Liver (tissue), 9 donors: ENCODE data around the gene TMEM61. TPM values are rescaled to one million over a fixed set of nuclear protein-coding genes. Genes with fewer than 3 reads are reported as not detected.

Source experiments
- DNase-seq: peaks from one replicate; pipeline ENCODE4 v3.0.0-alpha.2; 2017; ENCODE audit warnings: low spot score
- H3K27ac ChIP-seq, 2 donors: one replicate each; pipeline ENCODE4 v1.7.0; 2013; ENCODE audit warnings: inconsistent platforms in 2 of 2, low read length in 2 of 2, control low read depth in 1 of 2, low read depth in 1 of 2, mild to moderate bottlenecking in 1 of 2
- H3K27me3 ChIP-seq, 4 donors: one replicate each; pipeline versions ENCODE4 v1.6.1 to v1.7.0; 2013; ENCODE audit warnings: low read length in 3 of 4, inconsistent platforms in 1 of 4, mild to moderate bottlenecking in 1 of 4, moderate library complexity in 1 of 4; ENCODE audit not compliant: control insufficient read depth in 4 of 4, insufficient read depth in 4 of 4
- H3K36me3 ChIP-seq, 4 donors: one replicate each; pipeline versions ENCODE4 v1.6.1 to v1.7.0; 2013; ENCODE audit warnings: low read length in 3 of 4, mild to moderate bottlenecking in 3 of 4, low read depth in 1 of 4, moderate library complexity in 1 of 4; ENCODE audit not compliant: control insufficient read depth in 4 of 4, insufficient read depth in 3 of 4
- H3K4me1 ChIP-seq, 4 donors: one replicate each; pipeline versions ENCODE4 v1.6.1 to v1.7.0; 2013; ENCODE audit warnings: low read length in 3 of 4, mild to moderate bottlenecking in 3 of 4, moderate library complexity in 1 of 4; ENCODE audit not compliant: control insufficient read depth in 4 of 4, insufficient read depth in 4 of 4
- H3K4me3 ChIP-seq, 3 donors: one replicate each; pipeline versions ENCODE4 v1.6.1 to v1.7.0; 2013; ENCODE audit warnings: low read length in 3 of 3, control low read depth in 1 of 3, low read depth in 1 of 3, mild to moderate bottlenecking in 1 of 3
- H3K9ac ChIP-seq, 2 donors: one replicate each; pipeline ENCODE4 v1.7.0; 2013; ENCODE audit warnings: low read length in 2 of 2, mild to moderate bottlenecking in 2 of 2, moderate library complexity in 2 of 2, control low read depth in 1 of 2, low read depth in 1 of 2
- H3K9me3 ChIP-seq, 4 donors: one replicate each; pipeline versions ENCODE4 v1.6.1 to v1.7.0; 2013; ENCODE audit warnings: low read length in 3 of 4; ENCODE audit not compliant: control insufficient read depth in 4 of 4
- ATF3 ChIP-seq: IDR thresholded peaks from 2 replicates; pipeline ENCODE4 v1.6.1; 2016; ENCODE audit warnings: antibody characterized with exemption
- EGR1 ChIP-seq, 2 donors: IDR thresholded peaks; 2 replicates each; pipeline ENCODE4 v1.6.1; 2016 to 2018; ENCODE audit warnings: antibody characterized with exemption in 2 of 2, low read depth in 2 of 2
- FOXA1 ChIP-seq: IDR thresholded peaks from 2 replicates; pipeline ENCODE4 v1.6.1; 2016; ENCODE audit warnings: antibody characterized with exemption
- FOXA2 ChIP-seq: IDR thresholded peaks from 2 replicates; pipeline ENCODE4 v1.6.1; 2016; ENCODE audit warnings: antibody characterized with exemption
- GABPA ChIP-seq, 2 donors: IDR thresholded peaks in 1 of 2; conservative IDR thresholded peaks in 1 of 2; 2 replicates each; pipeline ENCODE4 v1.6.1; 2016; ENCODE audit warnings: antibody characterized with exemption in 2 of 2, mild to moderate bottlenecking in 1 of 2, moderate library complexity in 1 of 2
- HNF4A ChIP-seq, 2 donors: conservative IDR thresholded peaks; 2 replicates each; pipeline ENCODE4 v1.6.1; 2016; ENCODE audit warnings: antibody characterized with exemption in 2 of 2, mild to moderate bottlenecking in 2 of 2
- JUND ChIP-seq, 2 donors: IDR thresholded peaks; 2 replicates each; pipeline ENCODE4 v1.6.1; 2016; ENCODE audit warnings: antibody characterized with exemption in 2 of 2
- MAX ChIP-seq: IDR thresholded peaks from 2 replicates; pipeline ENCODE4 v1.6.1; 2016; ENCODE audit warnings: antibody characterized with exemption
- NR2F2 ChIP-seq: IDR thresholded peaks from 2 replicates; pipeline ENCODE4 v1.6.1; 2016; ENCODE audit warnings: antibody characterized with exemption
- RAD21 ChIP-seq, 2 donors: IDR thresholded peaks; 2 replicates each; pipeline ENCODE4 v1.6.1; 2016; ENCODE audit warnings: antibody characterized with exemption in 2 of 2, mild to moderate bottlenecking in 2 of 2
- RXRA ChIP-seq, 2 donors: IDR thresholded peaks; 2 replicates each; pipeline ENCODE4 v1.6.1; 2017 to 2018; ENCODE audit warnings: antibody characterized with exemption in 2 of 2, mild to moderate bottlenecking in 1 of 2
- SP1 ChIP-seq: IDR thresholded peaks from 2 replicates; pipeline ENCODE4 v1.6.1; 2018; ENCODE audit warnings: antibody characterized with exemption, mild to moderate bottlenecking
- TAF1 ChIP-seq: conservative IDR thresholded peaks from 2 replicates; pipeline ENCODE4 v1.6.1; 2016; ENCODE audit warnings: antibody characterized with exemption, mild to moderate bottlenecking
- YY1 ChIP-seq: IDR thresholded peaks from 2 replicates; pipeline ENCODE4 v1.6.1; 2016; ENCODE audit warnings: antibody characterized with exemption, mild to moderate bottlenecking
- WGBS: extraction: QIAGEN DNeasy Blood & Tissue Kit; methylation state at CpG from one replicate; pipeline ENCODE4 v1.1.7; 2013; 5-methylcytosine and 5-hydroxymethylcytosine counted together
- polyA plus RNA-seq, 2 donors: library from polyadenylated mRNA; stranded (reverse) in 1 of 2; unstranded in 1 of 2; fragments of 200-250 nt in 1 of 2; fragments of >200 nt in 1 of 2; fragmentation: Nextera tagmentation in 1 of 2; extraction: Ambion mirVana in 1 of 2; gene quantifications; one replicate each; pipeline versions ENCODE4 v1.2.1 to v1.2.3, GENCODE V29; 2013 to 2015
- total RNA-seq, 2 donors: library from RNA; depleted of rRNA; stranded (reverse); fragments of >200 nt; gene quantifications; one replicate each; pipeline ENCODE4 v1.2.3, GENCODE V29; 2014
- TF ChIP-seq, protein P1 (sequence below): fragments of 150-350 bp; IDR thresholded peaks from 2 replicates; pipeline ENCODE4 v1.5.1; 2017; ENCODE audit warnings: improper control_type of control experiment, low read depth, low read length; ENCODE audit not compliant: missing input control
- TF ChIP-seq, protein P2 (sequence below): IDR thresholded peaks from 2 replicates; pipeline ENCODE4 v1.6.1; 2016; ENCODE audit warnings: antibody characterized with exemption
- donor health status: healthy.
- donor health status: healthy.
- donor health status: healthy.
- donor health status: healthy.
- donor health status: healthy.

The TMEM61 gene
- total and polyA plus RNA-seq, 4 donors: not detected

DNA sequence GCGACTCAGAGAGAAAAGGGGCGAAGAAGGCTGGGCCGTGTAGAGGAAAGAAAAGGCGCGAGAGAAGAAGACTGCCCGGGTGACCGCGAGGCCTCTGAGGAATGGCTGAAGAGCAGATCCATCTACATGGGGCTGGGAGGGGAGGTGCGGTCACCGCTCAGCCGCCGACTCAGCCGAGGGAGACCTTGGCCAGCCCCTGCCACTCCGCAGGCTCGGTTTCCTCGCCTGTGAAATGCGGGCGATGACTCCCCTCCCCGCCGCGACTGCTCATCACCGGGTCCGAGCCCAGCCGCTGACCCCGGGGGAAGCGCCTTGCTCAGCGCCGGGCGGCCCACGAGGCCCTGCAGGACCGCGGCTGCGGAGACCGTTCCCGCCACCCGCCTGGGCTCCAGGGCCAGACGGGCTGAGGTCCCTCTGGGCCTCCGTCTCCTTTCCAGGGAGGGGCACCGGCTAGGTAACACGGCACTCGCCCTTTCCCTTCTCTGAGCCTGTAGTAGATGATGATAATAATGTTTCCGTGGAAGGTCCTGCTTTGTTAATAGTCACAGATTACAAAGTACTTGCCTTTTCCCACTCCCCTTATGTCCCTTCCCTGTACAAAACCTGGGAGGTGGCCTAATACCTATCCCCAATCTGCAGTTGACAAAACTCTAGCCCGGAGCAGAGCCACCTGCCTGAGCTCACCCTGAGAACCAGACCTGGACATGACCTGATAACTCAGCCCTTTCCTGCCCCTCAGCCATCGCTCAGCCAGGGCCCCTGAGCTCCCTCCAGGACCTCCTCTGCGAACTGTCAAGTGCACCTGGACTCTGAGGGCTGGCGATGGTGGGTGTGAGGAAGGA is 16.7 kb downstream of the TMEM61 start:
- WGBS: 32% methylated on average over 46 of the region's 46 CpGs
- no peak for DNase-seq
- no peak overlapping the region for H3K9ac ChIP-seq
- H3K36me3 ChIP-seq: no peaks in the 10 kb centered on the region
- H3K27me3 ChIP-seq: peaks cover 0 to 5% (median 0%) of the 10 kb centered on the region in 4 donors
- no peaks in the 10 kb centered on the region for H3K9me3 ChIP-seq
- H3K4me3 ChIP-seq: no peak overlapping the region
- no peak overlapping the region for H3K27ac ChIP-seq
- no peak for TF ChIP-seq TAF1
- peaks cover 0 to 5% (median 0%) of the 10 kb centered on the region in 4 donors for H3K4me1 ChIP-seq

DNA sequence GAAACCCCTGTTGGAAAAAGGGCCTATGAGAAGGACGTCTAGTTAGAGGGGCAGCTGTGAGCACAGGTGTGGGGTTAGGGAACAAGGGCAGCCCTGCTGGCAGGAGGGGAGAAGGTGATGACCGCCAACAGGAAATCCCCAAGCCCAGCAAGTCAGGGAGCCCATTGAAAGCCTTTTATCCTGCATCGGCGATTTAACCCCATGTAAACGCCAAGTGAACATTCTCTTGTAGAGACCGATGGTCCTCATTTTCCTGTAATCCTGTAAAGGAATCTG is 17.2 kb downstream of the TMEM61 start:
- WGBS: 84% methylated on average over 6 of the region's 6 CpGs
- peaks cover 0 to 5% (median 0%) of the 10 kb centered on the region in 4 donors for H3K27me3 ChIP-seq
- TF ChIP-seq FOXA2 (no peak), ATF3 (no peak), JUND (IDR thresholded peaks at IDR 0.05) (no peak), HNF4A (conservative IDR thresholded peaks at IDR 0.05) (no peak), NR2F2 (no peak), TAF1 (no peak), RAD21 (IDR thresholded peaks at IDR 0.05) (no peak), YY1 (no peak), EGR1 (IDR thresholded peaks at IDR 0.05; ENCODE audit: low read depth in 2 of 2) (no peak), FOXA1 (no peak), MAX (no peak), RXRA (IDR thresholded peaks at IDR 0.05) (no peak), GABPA (IDR thresholded peaks at IDR 0.05 in 1 of 2, conservative IDR thresholded peaks at IDR 0.05 in 1 of 2) (no peak)

DNA sequence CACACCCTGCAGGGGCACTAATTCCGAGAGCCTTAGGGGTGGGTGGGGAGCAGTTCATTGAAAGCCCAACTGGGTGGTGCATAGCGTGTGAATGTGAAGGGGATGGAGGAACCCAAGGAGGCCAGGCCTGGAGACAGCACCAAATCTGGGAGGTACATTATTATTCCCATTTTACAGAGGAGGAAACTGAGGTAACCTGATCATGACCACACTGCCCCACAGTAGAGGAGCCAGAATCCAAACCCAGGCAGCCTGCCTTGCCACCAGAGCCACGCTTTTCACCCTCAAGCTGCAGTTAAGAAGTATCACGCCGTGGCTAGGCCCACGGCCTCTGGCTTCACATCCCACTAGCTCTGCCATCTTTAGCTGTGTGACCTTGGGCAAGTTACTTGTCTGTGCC is 17.7 kb downstream of the TMEM61 start:
- Histone ChIP-seq H3K27ac (no peak overlapping the region), H3K9me3 (no peaks in the 10 kb centered on the region), H3K36me3 (no peaks in the 10 kb centered on the region), H3K4me3 (no peak overlapping the region), H3K9ac (no peak overlapping the region), H3K27me3 (peaks cover 0 to 5% (median 0%) of the 10 kb centered on the region in 4 donors), H3K4me1 (peaks cover 0 to 5% (median 0%) of the 10 kb centered on the region in 4 donors)
- 93% methylated on average over 6 of the region's 6 CpGs for WGBS
- DNase-seq: no peak
- TF ChIP-seq FOXA2: no peak
- TF ChIP-seq, protein P1, sequence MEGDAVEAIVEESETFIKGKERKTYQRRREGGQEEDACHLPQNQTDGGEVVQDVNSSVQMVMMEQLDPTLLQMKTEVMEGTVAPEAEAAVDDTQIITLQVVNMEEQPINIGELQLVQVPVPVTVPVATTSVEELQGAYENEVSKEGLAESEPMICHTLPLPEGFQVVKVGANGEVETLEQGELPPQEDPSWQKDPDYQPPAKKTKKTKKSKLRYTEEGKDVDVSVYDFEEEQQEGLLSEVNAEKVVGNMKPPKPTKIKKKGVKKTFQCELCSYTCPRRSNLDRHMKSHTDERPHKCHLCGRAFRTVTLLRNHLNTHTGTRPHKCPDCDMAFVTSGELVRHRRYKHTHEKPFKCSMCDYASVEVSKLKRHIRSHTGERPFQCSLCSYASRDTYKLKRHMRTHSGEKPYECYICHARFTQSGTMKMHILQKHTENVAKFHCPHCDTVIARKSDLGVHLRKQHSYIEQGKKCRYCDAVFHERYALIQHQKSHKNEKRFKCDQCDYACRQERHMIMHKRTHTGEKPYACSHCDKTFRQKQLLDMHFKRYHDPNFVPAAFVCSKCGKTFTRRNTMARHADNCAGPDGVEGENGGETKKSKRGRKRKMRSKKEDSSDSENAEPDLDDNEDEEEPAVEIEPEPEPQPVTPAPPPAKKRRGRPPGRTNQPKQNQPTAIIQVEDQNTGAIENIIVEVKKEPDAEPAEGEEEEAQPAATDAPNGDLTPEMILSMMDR: no peak
- no peak for TF ChIP-seq RAD21 (IDR thresholded peaks at IDR 0.05)
- no peak for TF ChIP-seq JUND (IDR thresholded peaks at IDR 0.05)
- no peak for TF ChIP-seq HNF4A (conservative IDR thresholded peaks at IDR 0.05)
- no peak for TF ChIP-seq MAX
- TF ChIP-seq EGR1 (IDR thresholded peaks at IDR 0.05; ENCODE audit: low read depth in 2 of 2): no peak
- TF ChIP-seq, protein P2, sequence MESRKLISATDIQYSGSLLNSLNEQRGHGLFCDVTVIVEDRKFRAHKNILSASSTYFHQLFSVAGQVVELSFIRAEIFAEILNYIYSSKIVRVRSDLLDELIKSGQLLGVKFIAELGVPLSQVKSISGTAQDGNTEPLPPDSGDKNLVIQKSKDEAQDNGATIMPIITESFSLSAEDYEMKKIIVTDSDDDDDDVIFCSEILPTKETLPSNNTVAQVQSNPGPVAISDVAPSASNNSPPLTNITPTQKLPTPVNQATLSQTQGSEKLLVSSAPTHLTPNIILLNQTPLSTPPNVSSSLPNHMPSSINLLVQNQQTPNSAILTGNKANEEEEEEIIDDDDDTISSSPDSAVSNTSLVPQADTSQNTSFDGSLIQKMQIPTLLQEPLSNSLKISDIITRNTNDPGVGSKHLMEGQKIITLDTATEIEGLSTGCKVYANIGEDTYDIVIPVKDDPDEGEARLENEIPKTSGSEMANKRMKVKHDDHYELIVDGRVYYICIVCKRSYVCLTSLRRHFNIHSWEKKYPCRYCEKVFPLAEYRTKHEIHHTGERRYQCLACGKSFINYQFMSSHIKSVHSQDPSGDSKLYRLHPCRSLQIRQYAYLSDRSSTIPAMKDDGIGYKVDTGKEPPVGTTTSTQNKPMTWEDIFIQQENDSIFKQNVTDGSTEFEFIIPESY: no peak
- no peak for TF ChIP-seq TAF1
- no peak for TF ChIP-seq YY1
- no peak for TF ChIP-seq NR2F2
- no peak for TF ChIP-seq RXRA (IDR thresholded peaks at IDR 0.05)
- no peak for TF ChIP-seq ATF3
- no peak for TF ChIP-seq SP1
- TF ChIP-seq FOXA1: no peak

More for the DNA sequence above, 17.2 kb downstream of the TMEM61 start:
- no peak for DNase-seq
- Histone ChIP-seq H3K4me3 (no peak overlapping the region), H3K36me3 (no peaks in the 10 kb centered on the region), H3K9me3 (no peaks in the 10 kb centered on the region), H3K27ac (no peak overlapping the region), H3K9ac (no peak overlapping the region), H3K4me1 (peaks cover 0 to 5% (median 0%) of the 10 kb centered on the region in 4 donors)
